PC-9 (cell line): ENCODE measurements around the gene HTT.

Experiments used
- EZH2 ChIP-seq: fragments of 200-600 bp; sonication (generic); IDR thresholded peaks from 2 replicates; pipeline ENCODE4 v1.8.0; 2017; ENCODE audit warnings: antibody characterized with exemption, low read depth
- TF ChIP-seq, protein P1 (sequence below): fragments of 200-600 bp; sonication (generic); conservative IDR thresholded peaks from 2 replicates; pipeline ENCODE4 v1.6.1; 2017; ENCODE audit warnings: mixed run types, antibody characterized with exemption, mild to moderate bottlenecking, moderate library complexity

GRCh38 chr4:3134201-3134600, 59.7 kb downstream of the HTT start:
- TF ChIP-seq, protein P1, sequence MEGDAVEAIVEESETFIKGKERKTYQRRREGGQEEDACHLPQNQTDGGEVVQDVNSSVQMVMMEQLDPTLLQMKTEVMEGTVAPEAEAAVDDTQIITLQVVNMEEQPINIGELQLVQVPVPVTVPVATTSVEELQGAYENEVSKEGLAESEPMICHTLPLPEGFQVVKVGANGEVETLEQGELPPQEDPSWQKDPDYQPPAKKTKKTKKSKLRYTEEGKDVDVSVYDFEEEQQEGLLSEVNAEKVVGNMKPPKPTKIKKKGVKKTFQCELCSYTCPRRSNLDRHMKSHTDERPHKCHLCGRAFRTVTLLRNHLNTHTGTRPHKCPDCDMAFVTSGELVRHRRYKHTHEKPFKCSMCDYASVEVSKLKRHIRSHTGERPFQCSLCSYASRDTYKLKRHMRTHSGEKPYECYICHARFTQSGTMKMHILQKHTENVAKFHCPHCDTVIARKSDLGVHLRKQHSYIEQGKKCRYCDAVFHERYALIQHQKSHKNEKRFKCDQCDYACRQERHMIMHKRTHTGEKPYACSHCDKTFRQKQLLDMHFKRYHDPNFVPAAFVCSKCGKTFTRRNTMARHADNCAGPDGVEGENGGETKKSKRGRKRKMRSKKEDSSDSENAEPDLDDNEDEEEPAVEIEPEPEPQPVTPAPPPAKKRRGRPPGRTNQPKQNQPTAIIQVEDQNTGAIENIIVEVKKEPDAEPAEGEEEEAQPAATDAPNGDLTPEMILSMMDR = no peak
- TF ChIP-seq EZH2 = no peak
